ENCODE results near the gene PPP1CB.

GRCh38 chr2:28709101-28709500 lies 42.5 kb upstream of the PPP1CB start:
- TF ChIP-seq CTCF (IDR thresholded peaks at IDR 0.05) (no peak), POLR2AphosphoS5 (IDR thresholded peaks at IDR 0.05) (peak in 1 of 3 donors; percentile 29)

Data from transverse colon (tissue), 4 donors.